Measurements from ENCODE around the gene IMMP2L. TPM values are rescaled to one million over a fixed set of nuclear protein-coding genes. Genes with fewer than 3 reads are reported as not detected.

The IMMP2L gene
- total and polyA plus RNA-seq, 2 of the 13 experiments (the other 11 are each of a cell fraction or from before 2014, with no cell fraction given) = 7.8 to 16.9 TPM

DNA sequence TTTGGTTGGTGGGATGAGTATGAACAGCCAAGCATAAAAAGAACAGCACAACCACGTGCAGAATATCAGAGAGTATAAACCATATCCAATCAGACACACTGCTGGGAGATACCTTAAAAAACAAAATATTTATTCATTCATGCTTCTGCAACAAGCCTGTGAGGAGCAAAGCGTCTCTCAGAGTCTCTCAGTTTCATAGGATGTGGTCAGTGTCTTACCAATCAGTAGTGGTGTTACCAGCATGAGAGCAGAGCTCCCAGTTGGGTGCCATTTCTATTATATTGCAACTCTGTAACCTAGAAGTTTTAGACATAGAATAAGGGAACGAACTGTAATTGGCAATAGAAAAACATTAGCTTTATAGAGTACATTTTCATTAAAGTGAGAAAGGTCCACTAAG lies 917.2 kb downstream of the IMMP2L start:
- intact Hi-C loops (cut with micrococcal nuclease; ENCODE audit: unreplicated experiment) (no loop called here), in situ Hi-C loops (cut with HindIII; ENCODE audit: extremely low pct_ligation_motif_present, low pct_unique_long_range_greater_than_20kb) (no loop called here)
- Histone ChIP-seq H3K4me3 (replicated peaks in 1 of 3; ENCODE audit: insufficient read depth in 1 of 3, low read depth in 2 of 3, low read length in 3 of 3) (no peak overlapping the region), H3K4me2 (ENCODE audit: low read depth, low read length) (no peak overlapping the region), H3K9ac (ENCODE audit: insufficient read depth, low read depth, low read length) (no peak overlapping the region), H3K36me3 (replicated peaks in 1 of 2; ENCODE audit: control insufficient read depth in 1 of 2, insufficient read depth in 2 of 2, low read length in 2 of 2) (no peaks in the 10 kb centered on the region), H3K27me3 (ENCODE audit: control insufficient read depth in 1 of 2, insufficient read depth in 2 of 2, low read length in 2 of 2) (no peaks in the 10 kb centered on the region), H4K20me1 (ENCODE audit: insufficient read depth, low read length) (no peaks in the 10 kb centered on the region), H2AFZ (ENCODE audit: low read length) (no peak overlapping the region), H3K27ac (ENCODE audit: extremely low read length, insufficient read depth, low read length) (no peak overlapping the region), H3K4me1 (ENCODE audit: insufficient read depth, low read length) (no peaks in the 10 kb centered on the region), H3K9me3 (ENCODE audit: low read length) (no peaks in the 10 kb centered on the region), H3K79me2 (ENCODE audit: insufficient read depth, low read length) (no peaks in the 10 kb centered on the region)
- TF ChIP-seq ZBTB21 (CRISPR knock-in tag; IDR thresholded peaks at IDR 0.05) = no peak
- TF ChIP-seq ZNF367 (CRISPR knock-in tag; IDR thresholded peaks at IDR 0.05; ENCODE audit: borderline replicate concordance) = no peak
- no peak for TF ChIP-seq RBM22 (optimal IDR thresholded peaks at IDR 0.05; ENCODE audit: low read length)
- no peak for TF ChIP-seq HNF4A (CRISPR knock-in tag; IDR thresholded peaks at IDR 0.05)
- no peak for TF ChIP-seq ZFP36 (IDR thresholded peaks at IDR 0.05; ENCODE audit: borderline replicate concordance, low read depth, low read length, partially characterized antibody)
- WGBS (ENCODE audit: low lambda C conversion rate) = 3% methylated on average over 3 of the region's 3 CpGs
- ATAC-seq (no peak), DNase-seq (ENCODE audit: low spot score) (no peak), FAIRE-seq (no peak)
- BruUV-seq (replicated peaks) = no TSS peak
- ChIA-PET CTCF (ENCODE audit: low intra/inter-chr PET ratio, low total read pairs) (no interaction called here), POLR2A (no interaction called here)

DNA sequence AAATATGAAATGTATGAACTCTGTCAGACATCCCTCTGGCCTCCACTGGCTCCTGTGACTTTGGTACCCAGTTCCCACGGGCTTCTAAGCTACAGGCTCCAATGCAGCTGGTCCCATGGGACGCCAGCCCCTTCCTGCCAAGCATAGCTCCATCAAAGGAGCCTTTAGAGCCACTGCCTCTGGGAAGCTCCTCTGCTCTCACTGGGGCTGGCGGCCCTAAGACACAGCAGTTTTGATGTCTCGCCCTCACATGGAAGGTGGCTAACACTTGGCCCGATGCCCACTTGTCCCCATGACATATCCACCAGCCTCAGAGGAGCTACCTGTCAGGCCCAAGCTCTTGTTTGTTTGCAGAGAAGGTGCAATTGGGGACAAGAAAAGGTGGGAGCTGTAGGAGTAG lies 925.0 kb downstream of the IMMP2L start:
- intact Hi-C loops (cut with micrococcal nuclease; ENCODE audit: unreplicated experiment) = no loop called here
- ATAC-seq = no peak
- Histone ChIP-seq H3K9me3 (ENCODE audit: low read length) (no peaks in the 10 kb centered on the region), H3K27me3 (ENCODE audit: control insufficient read depth in 1 of 2, insufficient read depth in 2 of 2, low read length in 2 of 2) (no peaks in the 10 kb centered on the region), H3K27ac (ENCODE audit: extremely low read length, insufficient read depth, low read length) (no peak overlapping the region), H3K4me3 (replicated peaks in 1 of 3; ENCODE audit: insufficient read depth in 1 of 3, low read depth in 2 of 3, low read length in 3 of 3) (no peak overlapping the region), H3K36me3 (replicated peaks in 1 of 2; ENCODE audit: control insufficient read depth in 1 of 2, insufficient read depth in 2 of 2, low read length in 2 of 2) (no peaks in the 10 kb centered on the region), H3K4me2 (ENCODE audit: low read depth, low read length) (no peak overlapping the region), H3K4me1 (ENCODE audit: insufficient read depth, low read length) (no peaks in the 10 kb centered on the region), H4K20me1 (ENCODE audit: insufficient read depth, low read length) (no peaks in the 10 kb centered on the region), H3K79me2 (ENCODE audit: insufficient read depth, low read length) (no peaks in the 10 kb centered on the region), H2AFZ (ENCODE audit: low read length) (no peak overlapping the region), H3K9ac (ENCODE audit: insufficient read depth, low read depth, low read length) (no peak overlapping the region)
- ChIA-PET POLR2A (no interaction called here), CTCF (ENCODE audit: low intra/inter-chr PET ratio, low total read pairs) (no interaction called here)
- no peak for TF ChIP-seq ZNF441 (CRISPR knock-in tag; IDR thresholded peaks at IDR 0.05; ENCODE audit: borderline replicate concordance)
- TF ChIP-seq KLF9 (CRISPR knock-in tag; IDR thresholded peaks at IDR 0.05; ENCODE audit: low read depth) = no peak
- no peak for TF ChIP-seq ZNF431 (CRISPR knock-in tag; IDR thresholded peaks at IDR 0.05; ENCODE audit: borderline replicate concordance, low read depth)
- TF ChIP-seq EZH2 (conservative IDR thresholded peaks at IDR 0.05; ENCODE audit: low read depth, low read length) = no peak
- TF ChIP-seq MEIS2 (CRISPR knock-in tag; IDR thresholded peaks at IDR 0.05) = no peak
- TF ChIP-seq NR1H2 (CRISPR knock-in tag; IDR thresholded peaks at IDR 0.05; ENCODE audit: borderline replicate concordance, low read depth) = no peak
- TF ChIP-seq ZNF557 (CRISPR knock-in tag; IDR thresholded peaks at IDR 0.05) = no peak
- TF ChIP-seq ZNF614 (CRISPR knock-in tag; IDR thresholded peaks at IDR 0.05; ENCODE audit: borderline replicate concordance) = no peak
- TF ChIP-seq SP140L (CRISPR knock-in tag; IDR thresholded peaks at IDR 0.05; ENCODE audit: borderline replicate concordance) = no peak
- no peak for TF ChIP-seq POLR2AphosphoS2 (IDR thresholded peaks at IDR 0.05; ENCODE audit: low read depth, low read length)
- TF ChIP-seq ZNF879 (CRISPR knock-in tag; IDR thresholded peaks at IDR 0.05) = no peak
- TF ChIP-seq NR2F6 (IDR thresholded peaks at IDR 0.05) = no peak
- TF ChIP-seq NR2F6 (CRISPR knock-in tag; IDR thresholded peaks at IDR 0.05) = no peak
- TF ChIP-seq BRD4 (CRISPR knock-in tag; IDR thresholded peaks at IDR 0.05) = no peak
- no peak for TF ChIP-seq ZNF780A (CRISPR knock-in tag; IDR thresholded peaks at IDR 0.05)
- no peak for TF ChIP-seq NR2F1 (CRISPR knock-in tag; IDR thresholded peaks at IDR 0.05)
- no peak for TF ChIP-seq GATAD2A (CRISPR knock-in tag; IDR thresholded peaks at IDR 0.05)
- no peak for TF ChIP-seq MIER2 (CRISPR knock-in tag; IDR thresholded peaks at IDR 0.05)
- no peak for TF ChIP-seq TCF12 (IDR thresholded peaks at IDR 0.05)
- no peak for TF ChIP-seq TCF12 (CRISPR knock-in tag; IDR thresholded peaks at IDR 0.05)
- no peak for TF ChIP-seq ZNF670 (CRISPR knock-in tag; IDR thresholded peaks at IDR 0.05; ENCODE audit: borderline replicate concordance)
- TF ChIP-seq SIX4 (CRISPR knock-in tag; IDR thresholded peaks at IDR 0.05) = no peak
- WGBS (ENCODE audit: low lambda C conversion rate) = 9% methylated on average over 4 of the region's 5 CpGs
- DNase-seq (ENCODE audit: low spot score) = no peak
- FAIRE-seq = no peak
- in situ Hi-C loops (cut with HindIII; ENCODE audit: extremely low pct_ligation_motif_present, low pct_unique_long_range_greater_than_20kb) = no loop called here
- BruUV-seq (replicated peaks) = no TSS peak

Data from HepG2 (cell line).